Small intestine (tissue), 7 donors: ENCODE results near the gene FTO. TPM values are rescaled to one million over a fixed set of nuclear protein-coding genes. Genes with fewer than 3 reads are reported as not detected.
"Not testable (repeated sequence)": the region's sequence is repeated elsewhere in the genome, so short reads cannot be mapped to it uniquely, and the experiment has no call there.

Source experiments
- DNase-seq, 2 donors: peaks; one replicate each; pipeline versions ENCODE4 v3.0.0 to v3.0.0-alpha.2; 2013
- FAIRE-seq: peaks from 2 replicates; lab custom pipeline; 2012; peaks lifted over from hg19 to GRCh38; lab: Jason Lieb, UNC
- H3K27ac ChIP-seq, 3 donors: one replicate each; pipeline ENCODE4 v1.5.1; 2013; ENCODE audit warnings: low read length in 2 of 3, mild to moderate bottlenecking in 2 of 3, control low read depth in 1 of 3, inconsistent platforms in 1 of 3, low read depth in 1 of 3, moderate library complexity in 1 of 3
- H3K27me3 ChIP-seq, 3 donors: one replicate each; pipeline ENCODE4 v1.6.1; 2013; ENCODE audit warnings: low read length in 3 of 3, inconsistent platforms in 1 of 3; ENCODE audit not compliant: control insufficient read depth in 3 of 3, insufficient read depth in 3 of 3
- H3K36me3 ChIP-seq, 3 donors: one replicate each; pipeline ENCODE4 v1.6.1; 2013; ENCODE audit warnings: low read length in 3 of 3, inconsistent platforms in 1 of 3, low read depth in 1 of 3, mild to moderate bottlenecking in 1 of 3, moderate library complexity in 1 of 3; ENCODE audit not compliant: control insufficient read depth in 3 of 3, insufficient read depth in 2 of 3
- H3K4me1 ChIP-seq, 3 donors: one replicate each; pipeline ENCODE4 v1.6.1; 2013; ENCODE audit warnings: low read length in 2 of 3, inconsistent platforms in 1 of 3, low read depth in 1 of 3, mild to moderate bottlenecking in 1 of 3, moderate library complexity in 1 of 3; ENCODE audit not compliant: control insufficient read depth in 3 of 3, insufficient read depth in 2 of 3
- H3K4me3 ChIP-seq, 3 donors: one replicate each; pipeline ENCODE4 v1.5.1; 2013; ENCODE audit warnings: low read length in 3 of 3, control low read depth in 1 of 3, inconsistent platforms in 1 of 3, low read depth in 1 of 3, mild to moderate bottlenecking in 1 of 3, moderate library complexity in 1 of 3
- H3K9me3 ChIP-seq, 2 donors: one replicate each; pipeline ENCODE4 v1.6.1; 2013; ENCODE audit warnings: low read depth in 1 of 2, low read length in 1 of 2; ENCODE audit not compliant: control insufficient read depth in 2 of 2, insufficient read depth in 1 of 2
- WGBS, 3 donors: extraction: QIAGEN DNeasy Blood & Tissue Kit; methylation state at CpG; one replicate each; pipeline ENCODE4 v1.1.7; 2013; 5-methylcytosine and 5-hydroxymethylcytosine counted together
- polyA plus RNA-seq, 4 donors: library from polyadenylated mRNA; stranded (reverse) in 3 of 4; unstranded in 1 of 4; fragments of 200-250 nt in 3 of 4; fragments of 120-200 nt in 1 of 4; gene quantifications; one replicate each; pipeline versions ENCODE4 v1.2.1 to v1.2.3, GENCODE V29; 2013
- donor health status: healthy with polysubstance abuse.
- donor health status: control.
- donor health status: control.
- donor health status: Bipolar disorder and iron deficiency.
- donor health status: healthy.

Gene FTO
- polyA plus RNA-seq, 4 donors = 5.4 to 36.8 (median 12.2) TPM

DNA sequence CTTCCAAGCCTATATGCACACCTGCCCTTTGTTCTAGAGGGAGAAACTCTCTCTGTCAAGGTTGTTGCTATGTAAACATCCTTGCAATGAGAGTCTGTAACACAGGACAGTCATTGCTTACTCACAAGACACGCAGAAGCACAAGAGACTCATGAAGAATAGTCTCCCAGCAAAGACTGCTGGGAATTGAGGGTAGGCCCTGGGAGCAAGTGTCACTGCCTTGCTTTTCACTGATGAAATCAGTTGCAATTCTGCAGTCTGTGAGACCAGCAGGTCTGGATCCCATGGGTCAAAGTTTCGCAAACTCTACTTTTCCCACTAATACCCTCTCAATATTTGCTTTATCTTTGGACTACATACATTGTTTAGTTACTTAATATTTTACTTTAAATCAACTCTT is 177.4 kb downstream of the FTO start:
- Histone ChIP-seq H3K4me1 (no peaks in the 10 kb centered on the region), H3K36me3 (peaks cover 0 to 6% (median 6%) of the 10 kb centered on the region in 3 donors), H3K27me3 (no peaks in the 10 kb centered on the region), H3K27ac (no peak overlapping the region), H3K4me3 (no peak overlapping the region), H3K9me3 (no peaks in the 10 kb centered on the region)
- FAIRE-seq = no peak
- peak in 1 of 2 donors; percentile 23 for DNase-seq
- 76 to 97% (median 96%) methylated on average over 2 of the region's 2 CpGs for WGBS, 3 donors

GRCh38 chr16:53882310-53882709 is 178.4 kb downstream of the FTO start:
- FAIRE-seq (no peak), DNase-seq (no peak)
- Histone ChIP-seq H3K9me3 (no peaks in the 10 kb centered on the region), H3K36me3 (peaks cover 0 to 6% (median 6%) of the 10 kb centered on the region in 3 donors), H3K4me1 (no peaks in the 10 kb centered on the region), H3K27ac (no peak overlapping the region), H3K4me3 (no peak overlapping the region), H3K27me3 (no peaks in the 10 kb centered on the region)
- 93 to 100% (median 95%) methylated on average over 1 of the region's 1 CpG for WGBS, 3 donors

- DNase-seq (no peak), FAIRE-seq (no peak)
- Histone ChIP-seq H3K4me1 (no peaks in the 10 kb centered on the region), H3K9me3 (no peaks in the 10 kb centered on the region), H3K27me3 (no peaks in the 10 kb centered on the region), H3K27ac (no peak overlapping the region), H3K36me3 (peaks cover 3 to 10% (median 4%) of the 10 kb centered on the region in 3 donors), H3K4me3 (no peak overlapping the region)
- 93 to 96% (median 95%) methylated on average over 4 of the region's 4 CpGs for WGBS, 3 donors
Observed at GRCh38 chr16:53884748-53885147, 180.8 kb downstream of the FTO start.

GRCh38 chr16:53886482-53887378 is 182.8 kb downstream of the FTO start:
- no peak overlapping the region for H3K27ac ChIP-seq
- H3K27me3 ChIP-seq = no peaks in the 10 kb centered on the region
- no peak for FAIRE-seq
- H3K9me3 ChIP-seq = no peaks in the 10 kb centered on the region
- H3K4me3 ChIP-seq = no peak overlapping the region
- 88 to 98% (median 93%) methylated on average over 7 of the region's 7 CpGs for WGBS, 3 donors
- no peaks in the 10 kb centered on the region for H3K4me1 ChIP-seq
- H3K36me3 ChIP-seq = peaks cover 0 to 4% (median 4%) of the 10 kb centered on the region in 3 donors
- no peak for DNase-seq

GRCh38 chr16:53888222-53888621 is 184.3 kb downstream of the FTO start:
- Histone ChIP-seq H3K4me1 (peaks cover 0 to under 1% (median 0%) of the 10 kb centered on the region in 3 donors), H3K4me3 (no peak overlapping the region), H3K27me3 (no peaks in the 10 kb centered on the region), H3K9me3 (no peaks in the 10 kb centered on the region), H3K27ac (no peak overlapping the region), H3K36me3 (peaks cover 0 to 4% (median 4%) of the 10 kb centered on the region in 3 donors)
- 87 to 94% (median 93%) methylated on average over 3 of the region's 3 CpGs for WGBS, 3 donors
- FAIRE-seq = no peak
- no peak for DNase-seq

GRCh38 chr16:53890877-53891276 is 186.9 kb downstream of the FTO start:
- 88 to 92% (median 91%) methylated on average over 8 of the region's 8 CpGs for WGBS, 3 donors
- H3K4me1 ChIP-seq, H3K27ac ChIP-seq, H3K4me3 ChIP-seq, DNase-seq, FAIRE-seq, H3K36me3 ChIP-seq, H3K27me3 ChIP-seq, H3K9me3 ChIP-seq: not testable (repeated sequence)

- Histone ChIP-seq H3K27me3 (no peaks in the 10 kb centered on the region), H3K4me1 (peaks cover 0 to 3% (median 0%) of the 10 kb centered on the region in 3 donors), H3K9me3 (no peaks in the 10 kb centered on the region), H3K4me3 (no peak overlapping the region), H3K36me3 (peaks cover 0 to 4% (median 4%) of the 10 kb centered on the region in 3 donors), H3K27ac (no peak overlapping the region)
- WGBS, 3 donors = 73 to 76% (median 76%) methylated on average over 9 of the region's 9 CpGs
- FAIRE-seq (no peak), DNase-seq (no peak)
Observed at GRCh38 chr16:53891409-53892139, 187.6 kb downstream of the FTO start.

DNA sequence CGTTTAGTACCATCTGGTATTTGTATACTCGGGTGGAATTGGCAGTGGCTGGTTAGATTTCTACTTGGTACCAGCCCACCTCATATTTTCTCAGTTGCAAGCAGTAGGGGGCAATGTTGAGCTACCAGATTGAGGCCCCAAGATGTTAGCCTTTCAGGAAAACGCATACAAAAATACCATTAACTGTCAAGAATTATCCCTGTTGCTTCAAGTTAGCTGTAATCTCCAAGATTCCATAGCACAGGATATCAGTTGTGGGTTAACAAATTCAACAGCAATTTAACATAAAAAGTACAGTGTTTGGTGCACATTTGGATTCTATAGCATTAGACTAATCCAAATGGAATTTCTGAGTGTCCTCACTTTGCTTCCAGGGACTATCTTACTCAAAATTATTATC is 188.2 kb downstream of the FTO start:
- Histone ChIP-seq H3K9me3 (no peaks in the 10 kb centered on the region), H3K27me3 (no peaks in the 10 kb centered on the region), H3K4me1 (peaks cover 0 to 3% (median 0%) of the 10 kb centered on the region in 3 donors), H3K4me3 (no peak overlapping the region), H3K36me3 (peaks cover 0 to 4% (median 4%) of the 10 kb centered on the region in 3 donors), H3K27ac (no peak overlapping the region)
- DNase-seq (peak; percentile 60 to 74), FAIRE-seq (no peak)
- WGBS, 3 donors = 10 to 15% (median 12%) methylated on average over 3 of the region's 3 CpGs
